CD4-positive, alpha-beta T cell treated with Interleukin-21 for 1 hour (primary cell): ENCODE measurements around the gene ZNF569.
"Not testable (repeated sequence)": the region's sequence is repeated elsewhere in the genome, so short reads cannot be mapped to it uniquely, and the experiment has no call there.

ENCODE experiments used
- DNase-seq: peaks from one replicate; pipeline ENCODE4 v3.0.0-alpha.2; 2020

ZNF569 gene

DNA sequence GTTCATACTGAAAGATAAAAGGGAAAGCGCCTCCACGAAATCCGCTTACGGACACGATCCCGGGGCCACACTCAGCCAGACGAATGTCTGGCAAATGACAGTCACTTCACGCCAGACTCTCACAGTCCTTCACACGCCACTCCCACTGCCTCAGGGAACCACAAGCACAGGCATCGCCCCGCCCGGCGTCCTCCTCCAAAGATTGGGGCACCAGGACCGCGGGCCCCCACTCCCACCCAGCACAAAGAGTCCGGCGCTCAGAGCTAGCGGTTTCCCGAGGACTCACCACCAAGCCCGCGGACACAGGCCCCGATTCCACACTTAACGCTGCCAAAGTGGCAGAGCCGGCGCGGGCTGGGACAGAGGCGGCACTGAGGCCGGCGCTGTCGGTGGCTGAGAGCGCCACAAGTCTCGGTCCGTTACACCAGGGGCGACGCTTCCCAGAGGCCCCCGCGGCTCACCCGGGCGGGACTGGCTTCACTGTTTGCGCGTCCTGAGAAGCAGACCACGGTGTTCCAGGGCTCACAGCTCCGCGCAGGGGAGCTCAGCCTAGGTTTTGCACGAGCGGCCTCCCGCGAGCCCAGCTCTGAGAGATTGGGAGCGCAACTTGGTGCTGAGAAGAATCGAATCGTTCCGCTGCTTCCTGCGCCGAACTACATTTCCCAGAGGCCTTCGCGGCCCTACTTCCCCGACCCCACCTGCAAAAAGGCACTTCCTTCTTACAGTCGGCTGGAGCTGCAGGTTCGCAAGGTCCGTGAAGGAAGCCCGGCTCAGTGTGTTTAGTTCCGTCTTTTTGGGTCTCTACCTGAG, at the start of gene ZNF569:
Gene ZNF569 (minus strand): TSS at position 647 of the 810 bp plus-strand sequence. CDS start 22,523 bp downstream, outside the sequence.
- peak; percentile 93 for DNase-seq

DNA sequence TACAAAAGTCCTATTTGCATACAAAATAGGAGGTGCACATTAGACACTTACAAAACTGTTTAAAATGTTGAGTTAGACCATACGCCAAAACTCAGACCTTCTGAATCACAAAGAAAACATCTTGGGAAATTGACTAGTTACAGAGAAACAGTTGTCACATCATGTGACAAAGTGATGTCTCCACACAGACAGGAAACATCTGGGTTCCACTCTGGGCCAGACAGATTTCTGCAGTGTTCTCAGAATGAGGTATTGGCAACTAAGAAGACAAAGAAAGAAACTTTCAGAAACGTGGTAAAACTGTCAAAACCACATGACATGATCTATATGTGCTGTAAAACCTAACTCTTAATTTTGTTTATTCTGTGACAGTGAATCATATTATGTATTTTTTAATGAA, 46.2 kb upstream of the ZNF569 start:
- no peak for DNase-seq

DNA sequence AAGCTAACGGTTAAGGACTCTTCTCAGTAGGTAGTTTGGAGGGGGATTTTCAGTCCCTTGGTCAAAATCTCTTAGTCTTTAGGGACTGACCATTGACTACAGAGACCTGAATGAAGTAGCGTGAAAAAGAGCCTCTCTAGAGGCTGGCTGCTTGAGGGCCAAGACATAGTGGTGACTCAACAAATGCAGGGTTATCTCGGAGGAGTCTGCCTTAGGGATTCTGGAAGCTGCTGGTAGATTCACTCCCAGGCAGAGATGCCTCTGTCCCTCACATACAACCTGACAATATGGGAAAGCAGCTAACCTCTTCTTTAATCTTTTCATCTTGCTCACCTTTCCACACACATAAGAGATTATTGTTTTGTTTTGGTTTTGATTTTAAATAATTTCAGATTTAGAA, 44.6 kb upstream of the ZNF569 start:
- no peak for DNase-seq

DNA sequence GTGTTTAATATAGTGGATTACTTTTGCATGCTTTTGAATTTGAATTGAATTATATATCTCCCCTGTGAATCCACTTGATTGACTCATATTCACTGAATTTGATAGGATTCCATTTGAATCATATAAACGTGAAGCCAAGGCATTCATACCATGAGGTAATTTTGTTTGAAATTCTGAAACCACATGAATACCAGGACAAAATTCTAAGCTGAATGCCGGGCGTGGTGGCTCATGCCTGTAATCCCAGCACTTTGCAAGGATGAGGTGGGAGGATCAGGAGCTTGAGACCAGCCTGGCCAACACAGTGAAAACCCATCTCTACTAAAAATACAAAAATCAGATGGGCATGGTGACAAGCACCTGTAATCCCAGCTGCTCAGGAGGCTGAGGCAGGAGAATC, 43.9 kb upstream of the ZNF569 start:
- DNase-seq = no peak

DNA sequence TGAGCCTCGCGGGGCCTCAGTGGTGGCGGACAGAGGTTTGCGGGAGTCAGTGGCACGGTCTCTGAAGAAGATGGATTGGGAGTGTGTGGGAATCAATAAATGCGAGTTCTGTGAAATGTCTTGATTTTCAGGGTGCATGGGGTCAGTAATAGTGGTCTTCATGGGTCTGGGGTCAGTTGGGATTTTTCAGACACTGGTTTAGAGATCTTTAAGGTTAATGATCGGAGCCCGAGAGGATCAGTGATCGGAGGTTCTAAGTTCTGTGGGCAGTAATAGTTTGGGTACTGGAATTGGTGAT, 39.9 kb upstream of the ZNF569 start:
- no peak for DNase-seq

DNA sequence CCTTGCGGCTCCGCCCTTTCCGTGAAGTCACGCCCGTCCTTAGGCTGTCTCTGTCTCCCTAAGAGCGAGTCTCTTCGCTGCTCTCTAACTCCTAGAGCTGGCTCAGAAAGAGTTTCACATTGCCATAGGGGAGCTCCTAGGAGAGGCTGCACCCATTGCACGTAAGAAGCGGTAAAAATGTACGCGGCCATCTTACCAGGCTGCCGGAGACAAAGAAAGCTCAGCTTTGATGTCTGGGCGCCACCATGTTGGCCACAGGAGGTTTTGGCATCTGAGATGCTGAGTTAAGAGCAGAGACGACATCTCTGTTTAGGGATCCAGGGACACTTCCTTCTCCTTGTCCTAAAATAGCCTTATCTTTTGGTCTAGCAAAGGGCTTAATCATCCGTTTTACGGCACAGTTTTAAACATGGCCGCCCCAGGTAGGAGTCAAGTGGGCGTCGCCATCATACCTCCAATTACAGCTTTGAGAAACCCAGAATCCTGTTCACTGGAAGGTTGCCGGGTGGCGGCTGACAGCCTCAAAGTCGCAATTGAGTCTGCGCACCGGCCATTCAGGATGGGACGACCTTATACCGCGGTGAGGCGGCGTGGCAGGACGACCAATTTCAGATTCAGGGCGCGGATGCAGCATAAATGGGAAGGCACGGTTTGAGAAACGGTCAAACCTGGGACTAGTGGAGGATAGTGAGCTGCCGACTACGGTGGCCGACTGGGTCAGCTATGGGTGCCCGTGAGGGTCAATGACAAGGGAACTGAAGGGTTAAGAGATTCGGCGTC, 39.3 kb upstream of the ZNF569 start, which contains the start of gene ZNF793:
Gene ZNF793 (plus strand): TSS at position 553 of the 780 bp plus-strand sequence. CDS start 16,501 bp downstream, outside the sequence.
- peak; percentile 90 for DNase-seq

DNA sequence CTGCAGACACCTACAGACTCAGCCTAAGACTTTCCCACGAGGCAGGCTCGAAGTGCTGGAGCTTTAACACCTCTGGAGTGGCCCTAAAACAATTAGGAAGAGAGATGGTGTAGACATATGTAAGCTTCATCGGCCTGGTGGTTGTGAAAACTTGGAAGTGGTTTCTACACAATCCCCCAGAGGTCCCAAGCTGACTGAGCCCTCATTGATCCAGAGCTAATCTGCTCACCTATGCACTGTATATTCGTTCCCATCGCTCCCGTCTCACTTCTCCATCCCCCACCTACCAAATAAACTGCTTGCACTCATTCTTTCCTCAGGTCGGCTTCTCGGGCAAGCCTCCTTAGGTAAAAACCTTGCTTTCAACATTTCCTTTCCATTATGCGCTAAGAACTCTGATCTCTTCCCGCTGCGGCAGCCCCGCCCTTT, 38.7 kb upstream of the ZNF569 start:
- no peak for DNase-seq

DNA sequence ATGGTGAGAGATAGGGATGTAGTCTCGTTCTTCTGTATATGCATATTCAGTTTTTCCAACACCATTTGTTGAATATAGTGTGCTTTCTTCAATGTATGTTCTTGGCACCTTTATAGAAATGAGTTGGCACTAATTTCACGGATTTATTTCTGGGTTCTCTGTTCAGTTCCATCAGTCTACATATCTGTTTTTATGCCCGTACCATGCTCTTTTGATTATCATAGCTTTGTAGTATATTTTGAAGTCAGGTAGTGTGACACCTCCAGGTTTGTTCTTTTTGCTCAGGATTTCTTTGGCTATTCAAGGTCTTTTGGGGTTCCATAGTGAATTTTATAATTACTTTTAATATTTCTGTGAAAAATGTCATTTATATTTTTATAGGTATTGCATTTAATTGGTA, 25.0 kb upstream of the ZNF569 start:
- no peak for DNase-seq

DNA sequence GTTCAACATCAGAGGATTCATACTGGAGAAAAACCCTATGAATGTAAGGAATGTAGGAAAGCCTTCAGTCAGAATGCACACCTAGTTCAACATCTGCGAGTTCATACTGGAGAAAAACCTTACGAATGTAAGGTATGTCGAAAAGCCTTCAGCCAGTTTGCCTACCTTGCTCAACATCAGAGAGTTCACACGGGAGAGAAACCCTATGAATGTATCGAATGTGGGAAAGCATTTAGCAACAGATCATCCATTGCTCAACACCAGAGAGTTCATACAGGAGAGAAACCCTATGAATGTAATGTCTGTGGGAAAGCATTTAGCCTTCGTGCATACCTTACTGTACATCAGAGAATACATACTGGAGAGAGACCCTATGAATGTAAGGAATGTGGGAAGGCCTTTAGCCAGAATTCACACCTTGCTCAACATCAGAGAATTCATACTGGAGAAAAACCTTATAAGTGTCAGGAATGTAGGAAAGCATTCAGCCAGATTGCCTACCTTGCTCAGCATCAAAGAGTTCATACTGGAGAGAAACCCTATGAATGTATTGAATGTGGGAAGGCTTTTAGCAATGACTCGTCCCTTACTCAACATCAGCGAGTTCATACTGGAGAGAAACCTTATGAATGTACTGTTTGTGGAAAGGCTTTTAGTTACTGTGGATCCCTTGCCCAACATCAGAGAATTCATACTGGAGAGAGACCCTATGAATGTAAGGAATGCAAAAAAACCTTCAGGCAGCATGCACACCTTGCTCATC, 17.3 kb upstream of the ZNF569 start:
- no peak for DNase-seq

DNA sequence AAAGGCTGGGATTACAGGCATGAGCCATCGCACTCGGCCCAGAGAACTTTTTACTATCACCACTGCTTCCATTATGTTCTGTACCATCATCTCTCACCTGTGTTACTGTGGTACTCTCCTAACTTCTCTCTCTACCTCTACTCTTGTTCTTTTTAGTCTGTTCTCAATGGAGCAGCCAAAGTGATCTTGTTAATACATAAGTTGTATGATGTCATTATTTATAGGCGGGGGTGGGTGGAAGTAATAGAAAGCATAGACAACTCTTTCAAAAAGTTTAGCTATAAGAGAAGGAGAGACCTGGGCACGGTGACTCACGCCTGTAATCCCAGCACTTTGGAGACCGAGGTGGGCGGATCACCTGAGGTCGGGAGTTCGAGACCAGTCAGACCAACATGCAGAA, 4.9 kb upstream of the ZNF569 start:
- no peak for DNase-seq

DNA sequence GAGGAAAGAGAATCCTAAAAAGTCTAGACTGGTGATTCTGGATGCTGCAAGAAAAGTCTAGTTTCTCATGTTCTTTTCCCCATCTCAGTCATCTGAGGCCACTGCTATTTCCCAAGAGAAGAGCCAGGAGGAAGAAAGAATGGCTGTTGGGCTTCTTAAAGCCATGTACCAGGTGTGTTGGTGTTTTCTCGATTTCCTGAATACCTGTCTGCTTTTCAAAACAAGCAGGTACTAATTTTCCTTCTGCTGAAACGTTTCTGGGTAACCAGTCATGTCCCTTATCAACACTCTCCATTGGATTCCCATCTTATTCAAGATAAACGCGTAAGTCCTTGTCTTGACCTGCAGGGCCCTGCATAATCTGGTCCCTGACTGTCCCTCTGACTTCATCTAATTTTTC, 3.0 kb upstream of the ZNF569 start:
- DNase-seq = no peak

DNA sequence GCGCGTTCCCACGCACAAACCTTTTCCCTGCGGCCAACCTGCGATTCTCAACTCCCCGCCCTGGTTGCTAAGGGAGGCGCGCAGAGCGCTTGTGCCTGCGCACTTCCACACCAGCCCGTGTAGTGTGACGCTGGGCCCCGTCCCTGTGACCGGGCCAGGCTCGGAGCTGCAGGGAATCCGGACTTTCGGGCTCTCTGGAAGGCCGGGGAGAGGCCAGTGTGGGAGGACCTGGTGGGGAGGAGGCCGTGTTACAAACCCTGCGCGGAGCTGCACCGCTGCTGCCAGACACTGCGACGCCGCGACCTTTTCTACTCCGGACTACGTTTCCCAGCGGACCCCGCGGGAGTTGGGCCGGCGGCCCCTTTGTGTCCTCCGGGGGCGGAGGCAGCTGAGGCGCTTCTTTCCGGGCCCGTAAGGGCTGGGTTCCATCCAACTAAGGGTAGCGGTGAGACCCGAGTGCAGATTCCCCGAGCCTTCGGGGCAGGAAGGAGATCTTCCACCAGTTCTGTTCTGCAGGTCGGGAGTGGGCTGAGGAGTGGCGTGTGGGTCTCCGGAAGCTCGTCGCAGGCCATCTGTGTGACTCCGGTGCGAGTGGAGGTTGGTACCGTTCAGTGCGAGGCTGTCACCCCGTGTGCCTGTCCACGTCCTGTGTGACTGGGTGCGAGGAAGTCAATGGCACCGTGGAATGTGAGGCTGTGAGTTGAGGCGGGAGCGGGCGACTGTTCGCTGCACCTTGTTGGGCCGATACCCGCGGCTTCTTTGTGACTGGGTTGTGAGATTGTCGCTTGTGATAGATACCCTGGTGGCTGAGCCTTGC, 1.9 kb upstream of the ZNF569 start, which contains the start of gene ZNF570:
Gene ZNF570 (plus strand): TSS at position 396 of the 817 bp plus-strand sequence. CDS start 999 bp downstream, outside the sequence.
- peak; percentile 92 for DNase-seq

DNA sequence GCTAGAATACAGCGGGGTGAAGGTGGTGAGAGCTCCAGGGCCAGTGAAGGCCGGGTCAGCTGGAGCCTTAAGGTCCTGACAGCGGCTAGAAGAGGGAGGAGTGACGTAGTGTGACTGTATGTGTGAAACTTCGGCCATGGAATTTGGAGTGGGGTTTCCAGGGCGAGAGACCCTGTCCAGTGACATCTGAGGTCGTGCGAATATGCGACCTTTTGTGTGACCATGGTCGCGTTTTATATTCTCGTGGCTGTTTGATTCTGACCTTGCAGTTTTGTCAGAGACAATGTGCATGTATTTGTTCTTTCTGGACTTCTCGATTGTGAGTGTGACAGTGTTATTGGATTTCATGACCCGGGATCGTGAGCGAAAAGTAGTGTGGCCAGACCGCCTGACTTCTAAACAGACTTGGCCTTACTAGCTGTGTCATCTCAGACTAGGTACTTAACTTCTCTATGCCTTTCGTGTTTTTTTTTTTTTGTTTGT, 405 bp upstream of the ZNF569 start:
- no peak for DNase-seq

DNA sequence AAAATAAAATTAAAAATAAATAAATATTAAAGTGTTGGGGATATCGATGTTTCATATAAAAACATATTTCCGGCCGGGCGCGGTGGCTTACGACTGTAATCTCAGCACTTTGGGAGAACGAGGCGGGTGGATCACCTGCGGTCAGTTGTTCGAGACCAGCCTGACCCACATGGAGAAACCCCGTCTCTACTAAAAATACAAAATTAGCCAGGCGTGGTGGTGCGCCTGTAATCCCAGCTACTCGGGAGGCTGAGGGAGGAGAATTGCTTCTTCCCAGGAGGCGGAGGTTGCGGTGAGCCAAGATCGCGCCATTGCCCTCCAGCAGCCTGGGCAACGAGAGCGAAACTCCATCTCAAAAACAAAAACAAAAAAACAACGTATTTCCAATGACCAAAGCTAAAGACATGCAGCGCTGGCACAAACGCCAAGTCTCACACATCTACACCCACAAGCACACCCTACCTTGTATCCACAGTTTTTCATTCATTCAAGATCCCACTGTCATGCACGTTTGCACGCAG, 907 bp downstream of the ZNF569 start:
- no peak for DNase-seq

DNA sequence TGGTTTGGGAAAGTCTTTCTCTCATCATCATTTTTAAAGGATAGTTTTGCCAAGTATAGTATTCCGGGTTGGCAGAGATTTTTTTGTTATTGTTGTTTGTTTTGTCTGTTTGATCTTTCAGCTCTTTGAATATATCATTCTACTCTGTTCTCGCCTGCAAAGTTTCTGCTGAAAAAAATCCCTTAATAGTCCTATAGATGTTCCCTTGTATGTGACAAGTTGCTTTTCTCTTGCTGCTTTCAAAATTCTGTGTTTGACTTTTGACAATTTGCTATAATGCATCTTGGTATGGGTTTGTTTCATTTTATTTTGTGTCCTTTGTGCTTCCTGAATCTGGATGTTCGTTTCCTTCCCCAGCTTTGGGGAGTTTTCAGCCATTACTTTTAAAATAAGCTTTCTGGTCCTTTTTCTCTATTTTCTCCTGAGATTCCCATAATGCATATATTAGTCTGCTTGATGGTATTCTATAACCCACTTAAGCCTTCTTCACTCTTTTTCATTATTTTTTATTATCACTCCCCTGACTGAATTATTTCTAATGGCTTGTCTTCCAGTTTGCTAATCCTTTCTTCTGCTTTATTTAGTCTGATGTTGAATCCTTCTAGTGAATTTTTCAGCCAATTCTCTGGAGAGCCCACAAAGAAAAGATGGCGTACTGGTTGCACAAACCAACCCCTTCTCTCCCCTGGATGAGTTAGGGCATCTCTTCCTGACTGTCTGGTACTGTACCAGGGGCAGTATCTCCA, 14.6 kb downstream of the ZNF569 start:
- no peak for DNase-seq

DNA sequence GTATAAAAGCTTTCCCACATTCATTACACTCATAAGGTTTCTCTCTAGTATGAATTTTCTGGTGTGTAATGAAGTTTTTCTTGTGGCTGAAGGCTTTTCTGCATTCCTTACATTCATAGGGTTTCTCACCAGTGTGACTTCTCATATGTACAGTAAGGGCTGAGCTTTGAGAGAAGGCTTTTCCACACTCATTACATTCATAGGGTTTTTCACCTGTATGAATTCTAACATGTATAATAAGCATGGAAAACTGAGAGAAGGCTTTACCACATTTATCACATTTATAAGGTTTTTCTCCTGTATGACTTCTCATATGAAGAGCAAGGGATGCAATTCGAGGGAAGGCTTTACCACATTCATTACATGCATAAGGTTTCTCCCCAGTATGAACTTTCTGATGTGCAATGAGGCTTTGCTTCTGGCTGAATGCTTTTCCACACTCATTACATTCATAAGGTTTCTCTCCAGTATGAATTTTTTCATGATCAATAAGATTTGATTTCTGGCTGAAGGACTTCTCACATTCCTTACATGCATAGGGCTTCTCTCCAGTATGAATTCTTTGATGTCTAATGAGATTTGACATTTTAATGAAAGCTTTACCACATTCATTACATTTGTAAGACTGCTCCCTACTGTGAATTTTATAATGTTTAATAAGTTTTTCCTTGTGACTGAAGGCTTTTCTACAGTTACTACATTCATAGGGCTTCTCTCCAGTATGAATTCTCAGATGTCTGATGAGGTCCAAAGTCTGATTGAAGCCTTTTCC, 53.7 kb downstream of the ZNF569 start:
- no peak for DNase-seq

DNA sequence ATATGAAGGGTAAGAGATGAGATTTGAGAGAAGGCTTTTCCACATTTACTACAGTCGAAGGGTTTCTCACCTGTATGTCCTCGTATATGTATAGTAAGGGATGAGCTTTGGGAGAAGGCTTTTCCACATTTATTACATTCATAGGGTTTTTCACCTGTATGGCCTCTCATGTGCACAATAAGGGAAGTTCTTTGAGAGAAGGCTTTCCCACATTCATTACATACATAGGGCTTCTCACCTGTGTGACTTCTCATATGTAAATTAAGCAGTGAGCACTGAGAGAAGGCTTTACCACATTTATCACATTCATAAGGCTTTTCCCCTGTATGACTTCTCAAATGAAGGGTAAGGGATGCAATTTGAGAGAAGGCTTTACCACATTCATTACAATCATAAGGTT, 54.5 kb downstream of the ZNF569 start:
- no peak for DNase-seq

DNA sequence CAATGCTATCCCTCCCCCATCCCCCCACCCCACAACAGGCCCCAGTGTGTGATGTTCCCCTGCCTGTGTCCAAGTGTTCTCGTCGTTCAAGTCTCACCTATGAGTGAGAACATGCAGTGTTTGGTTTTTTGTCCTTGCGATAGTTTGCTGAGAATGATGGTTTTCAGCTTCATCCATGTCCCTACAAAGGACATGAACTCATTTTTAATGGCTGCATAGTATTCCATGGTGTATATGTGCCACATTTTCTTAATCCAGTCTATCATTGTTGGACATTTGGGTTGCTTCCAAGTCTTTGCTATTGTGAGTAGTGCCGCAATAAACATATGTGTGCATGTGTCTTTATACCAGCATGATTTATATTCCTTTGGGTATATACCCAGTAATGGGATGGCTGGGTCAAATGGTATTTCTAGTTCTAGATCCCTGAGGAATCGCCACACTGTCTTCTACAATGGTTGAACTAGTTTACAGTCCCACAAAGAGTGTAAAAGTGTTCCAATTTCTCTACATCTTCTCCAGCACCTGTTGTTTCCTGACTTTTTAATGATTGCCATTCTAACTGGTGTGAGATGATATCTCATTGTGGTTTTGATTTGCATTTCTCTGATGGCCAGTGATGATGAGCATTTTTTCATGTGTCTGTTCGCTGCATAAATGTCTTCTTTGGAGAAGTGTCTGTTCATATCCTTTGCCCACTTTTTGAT, 61.0 kb downstream of the ZNF569 start:
- not testable (repeated sequence) for DNase-seq

DNA sequence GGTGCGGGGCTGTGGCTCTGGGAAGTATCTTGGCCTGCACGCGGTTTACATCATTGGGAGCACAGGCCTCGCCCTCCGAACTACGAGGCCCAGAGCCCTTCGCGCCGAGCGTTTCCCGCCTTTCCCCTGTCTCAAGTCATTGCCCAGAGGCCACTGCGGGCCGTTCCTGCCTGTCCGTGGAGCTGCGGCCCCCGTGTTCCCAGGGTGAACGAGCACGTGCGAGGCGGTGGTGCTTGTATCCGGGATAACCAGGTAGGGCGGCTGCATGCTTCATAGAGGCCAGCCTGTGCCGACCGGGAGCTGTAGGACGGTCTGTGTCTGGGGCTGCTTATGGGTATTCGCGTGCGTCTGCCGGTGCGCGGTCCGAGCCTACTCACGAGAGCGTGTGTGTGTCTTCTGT, 63.8 kb downstream of the ZNF569 start:
- DNase-seq = no peak

DNA sequence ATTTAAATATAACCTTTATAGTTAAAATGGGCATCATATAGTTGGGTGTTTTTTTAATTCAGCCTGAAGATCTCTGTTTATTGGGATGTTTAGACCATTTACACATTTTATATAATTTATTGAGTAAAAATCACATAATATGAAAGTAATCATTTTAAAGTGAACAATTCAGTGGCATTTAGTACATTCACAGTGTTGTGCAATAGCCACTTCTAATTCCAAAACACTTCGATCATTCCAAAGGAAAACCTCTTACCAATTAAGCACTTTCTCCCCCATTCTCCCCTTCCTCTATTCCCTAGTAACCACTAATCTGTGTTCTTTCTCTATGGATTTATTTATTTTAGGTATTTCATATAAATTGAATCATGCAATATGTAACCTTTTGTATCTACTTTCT, 66.2 kb downstream of the ZNF569 start:
- no peak for DNase-seq
